HepG2 (cell line): ENCODE results near the gene KRT4. TPM values are rescaled to one million over a fixed set of nuclear protein-coding genes. Genes with fewer than 3 reads are reported as not detected.

ENCODE experiments used
- ATAC-seq: fragments of 200-7000 bp; cut with Tn5 transposase; 3 replicates; pipeline ENCODE4 v1.9.1; 2020; ENCODE audit warnings: mild to moderate bottlenecking, moderate library complexity
- BruUV-seq: library from RNA; stranded (reverse); fragments of 400-500 nt; replicated peaks from 2 replicates; lab custom pipeline; 2021; lab: Mats Ljungman, UMichigan
- CTCF ChIA-PET: fragments of 300-600 bp; formaldehyde crosslinking; extraction: SDS; loops from one replicate; lab custom pipeline; 2021; ENCODE audit warnings: low total read pairs, inconsistent platforms, low intra/inter-chr PET ratio; lab: Yijun Ruan, JAX
- POLR2A ChIA-PET: fragments of 350-600 bp; sonication (Branson Sonifier 250); formaldehyde crosslinking; loops from one replicate; lab custom pipeline; 2020; ENCODE audit warnings: antibody characterized with exemption, inconsistent platforms; lab: Yijun Ruan, JAX
- DNase-seq: peaks from one replicate; pipeline ENCODE4 v3.0.0-alpha.2; 2015; ENCODE audit warnings: low spot score
- FAIRE-seq: peaks from 3 replicates; lab custom pipeline; 2011; peaks lifted over from hg19 to GRCh38; lab: Jason Lieb, UNC
- H2AFZ ChIP-seq: one replicate; pipeline ENCODE4 v1.6.1; 2011; ENCODE audit warnings: low read length, inconsistent platforms
- H3K27ac ChIP-seq: fragments of 300-600 bp; 3 replicates; pipeline ENCODE4 v1.8.0; 2011; ENCODE audit warnings: mixed run types, mild to moderate bottlenecking, mixed read lengths, low read length, inconsistent platforms; ENCODE audit not compliant: insufficient read depth; ENCODE audit errors: extremely low read length
- H3K27me3 ChIP-seq, 2 experiments: fragments of 200-600 bp in 1 of 2; 2 replicates in 1 of 2; 3 replicates in 1 of 2; pipeline versions ENCODE4 v1.6.0 to v1.8.0; 2011; ENCODE audit warnings: low read length in 2 of 2, mild to moderate bottlenecking in 2 of 2, moderate library complexity in 2 of 2, inconsistent platforms in 1 of 2; ENCODE audit not compliant: insufficient read depth in 2 of 2, control insufficient read depth in 1 of 2
- H3K36me3 ChIP-seq, 2 experiments: fragments of 200-600 bp in 1 of 2; replicated peaks in 1 of 2; 2 replicates in 1 of 2; 3 replicates in 1 of 2; pipeline versions ENCODE4 v1.5.1 to v1.8.0; 2011; ENCODE audit warnings: low read length in 2 of 2, inconsistent platforms in 1 of 2; ENCODE audit not compliant: insufficient read depth in 2 of 2, control insufficient read depth in 1 of 2
- H3K4me1 ChIP-seq: 2 replicates; pipeline ENCODE4 v1.5.1; 2012; ENCODE audit warnings: low read length, inconsistent platforms; ENCODE audit not compliant: insufficient read depth
- H3K4me2 ChIP-seq: 2 replicates; pipeline ENCODE4 v1.6.0; 2011; ENCODE audit warnings: low read depth, low read length, inconsistent platforms
- H3K4me3 ChIP-seq, 3 experiments: fragments of 200-600 bp in 1 of 3; sonication (generic), shearing (Covaris generic) in 1 of 3; replicated peaks in 1 of 3; 2 replicates each; pipeline ENCODE4 v1.5.1; 2011 to 2016; ENCODE audit warnings: low read length in 3 of 3, inconsistent platforms in 2 of 3, low read depth in 2 of 3, mild to moderate bottlenecking in 2 of 3, control low read depth in 1 of 3, mixed read lengths in 1 of 3; ENCODE audit not compliant: insufficient read depth in 1 of 3
- H3K79me2 ChIP-seq: one replicate; pipeline ENCODE4 v1.6.1; 2011; ENCODE audit warnings: low read length, inconsistent platforms; ENCODE audit not compliant: insufficient read depth
- H3K9ac ChIP-seq: 2 replicates; pipeline ENCODE4 v1.6.0; 2011; ENCODE audit warnings: mild to moderate bottlenecking, low read depth, low read length, inconsistent platforms; ENCODE audit not compliant: insufficient read depth
- H3K9me3 ChIP-seq: 2 replicates; pipeline ENCODE4 v1.5.1; 2012; ENCODE audit warnings: mild to moderate bottlenecking, low read length
- H4K20me1 ChIP-seq: 2 replicates; pipeline ENCODE4 v1.6.0; 2011; ENCODE audit warnings: inconsistent platforms, mild to moderate bottlenecking, low read length, moderate library complexity; ENCODE audit not compliant: insufficient read depth
- FOXM1 ChIP-seq: sonication (generic); formaldehyde crosslinking; IDR thresholded peaks from 2 replicates; pipeline ENCODE4 v1.5.0; 2020; ENCODE audit warnings: missing genetic modification reagents
- GPBP1L1 ChIP-seq: sonication (generic); formaldehyde crosslinking; IDR thresholded peaks from 2 replicates; pipeline ENCODE4 v1.5.0; 2020; ENCODE audit warnings: mild to moderate bottlenecking, missing genetic modification reagents
- GRHL1 ChIP-seq: sonication (generic); formaldehyde crosslinking; conservative IDR thresholded peaks from 2 replicates; pipeline ENCODE4 v1.8.0; 2022; ENCODE audit warnings: missing genetic modification reagents
- HCFC1 ChIP-seq: fragments of 150-350 bp; IDR thresholded peaks from 2 replicates; pipeline ENCODE4 v1.6.1; 2014; ENCODE audit warnings: low read depth, low read length
- HIC2 ChIP-seq: sonication (generic); formaldehyde crosslinking; IDR thresholded peaks from 2 replicates; pipeline ENCODE4 v1.9.0; 2022; ENCODE audit warnings: low read depth, missing genetic modification reagents
- NRL ChIP-seq: sonication (generic); formaldehyde crosslinking; IDR thresholded peaks from 2 replicates; pipeline ENCODE4 v1.5.0; 2020; ENCODE audit warnings: missing genetic modification reagents, mild to moderate bottlenecking, moderate library complexity, borderline replicate concordance
- RFX5 ChIP-seq: IDR thresholded peaks from 2 replicates; pipeline ENCODE4 v1.6.1; 2011; ENCODE audit warnings: low read depth, low read length, improper control_type of control experiment
- SNAPC5 ChIP-seq: sonication (generic); formaldehyde crosslinking; IDR thresholded peaks from 2 replicates; pipeline ENCODE4 v1.8.1; 2023; ENCODE audit warnings: mild to moderate bottlenecking, missing genetic modification reagents, borderline replicate concordance
- ZBTB34 ChIP-seq: sonication (generic); formaldehyde crosslinking; IDR thresholded peaks from 2 replicates; pipeline ENCODE4 v1.8.0; 2022; ENCODE audit warnings: mild to moderate bottlenecking, missing genetic modification reagents
- ZNF260 ChIP-seq: sonication (generic); formaldehyde crosslinking; IDR thresholded peaks from 2 replicates; pipeline ENCODE4 v1.4.0; 2020; ENCODE audit warnings: missing genetic modification reagents, low read depth, mild to moderate bottlenecking, borderline replicate concordance
- ZNF737 ChIP-seq: sonication (generic); formaldehyde crosslinking; IDR thresholded peaks from 2 replicates; pipeline ENCODE4 v1.5.0; 2020; ENCODE audit warnings: missing genetic modification reagents, mild to moderate bottlenecking, borderline replicate concordance
- ZNF75D ChIP-seq: sonication (generic); formaldehyde crosslinking; IDR thresholded peaks from 2 replicates; pipeline ENCODE4 v1.8.1; 2023; ENCODE audit warnings: missing genetic modification reagents, mild to moderate bottlenecking, borderline replicate concordance
- WGBS: methylation state at CpG from one replicate; pipeline ENCODE4 v1.1.6; 2017; ENCODE audit warnings: low lambda C conversion rate; 5-methylcytosine and 5-hydroxymethylcytosine counted together
- in situ Hi-C: cut with HindIII; loops from 2 replicates; pipeline ENCODE4 v1.10.0; 2017; ENCODE audit warnings: low pct_unique_long_range_greater_than_20kb; ENCODE audit not compliant: extremely low pct_ligation_motif_present
- intact Hi-C: fragments of 100-400 bp; cut with micrococcal nuclease; formaldehyde crosslinking; loops from one replicate; pipeline ENCODE4 v1.10.0; 2022; ENCODE audit not compliant: unreplicated experiment
- polyA plus RNA-seq, 8 experiments: library from polyadenylated mRNA; depleted of rRNA in 3 of 8; stranded (reverse) in 7 of 8; unstranded in 1 of 8; fragments of >200 nt; fragmentation: Illumina TruSeq in 4 of 8; extraction: Trizol in 4 of 8; gene quantifications; 2 replicates each; pipeline versions ENCODE4 v1.2.1 to v1.2.3, GENCODE V29; 2011 to 2016; ENCODE audit warnings: low read depth in 4 of 8, missing spikeins in 1 of 8, mixed read lengths in 1 of 8; ENCODE audit not compliant: insufficient read depth in 1 of 8
- total RNA-seq, 5 experiments: library from RNA; depleted of rRNA; stranded (reverse); fragments of >200 nt; fragmentation: Illumina TruSeq; extraction: Trizol; gene quantifications; 2 replicates each; pipeline ENCODE4 v1.2.3, GENCODE V29; 2016; ENCODE audit warnings: low read depth in 1 of 5

The KRT4 gene
- total and polyA plus RNA-seq, 2 of the 13 experiments (the other 11 are each of a cell fraction or from before 2014, with no cell fraction given): not detected

- DNase-seq: no peak
- Histone ChIP-seq H3K9ac (no peak overlapping the region), H3K79me2 (no peaks in the 10 kb centered on the region), H4K20me1 (no peaks in the 10 kb centered on the region), H3K27me3 (peaks cover 1 to 18% of the 10 kb centered on the region in 2 experiments; a peak in 4 of 5 replicates), H3K4me2 (no peak overlapping the region), H2AFZ (no peak overlapping the region), H3K36me3 (no peaks in the 10 kb centered on the region), H3K9me3 (no peaks in the 10 kb centered on the region), H3K4me3 (no peak overlapping the region), H3K4me1 (no peaks in the 10 kb centered on the region), H3K27ac (no peak overlapping the region)
- no peak for FAIRE-seq
- no peak for ATAC-seq
- intact Hi-C loops: no loop called here
- ChIA-PET CTCF (no interaction called here), POLR2A (no interaction called here)
- BruUV-seq: no TSS peak
- in situ Hi-C loops: no loop called here
- TF ChIP-seq HCFC1 (no peak), ZNF75D (CRISPR knock-in tag) (no peak), RFX5 (no peak), SNAPC5 (no peak), GPBP1L1 (CRISPR knock-in tag) (no peak), HIC2 (CRISPR knock-in tag) (no peak), GRHL1 (no peak), ZBTB34 (CRISPR knock-in tag) (no peak), FOXM1 (CRISPR knock-in tag) (no peak), ZNF260 (no peak), ZNF737 (CRISPR knock-in tag) (no peak), NRL (CRISPR knock-in tag) (no peak)
- 0% methylated on average over 1 of the region's 1 CpG for WGBS
Measured at GRCh38 chr12:52805000-52805399, 8.9 kb downstream of the KRT4 start.
